Ovary (tissue), 9 donors: ENCODE measurements around the gene DMP1. TPM values are rescaled to one million over a fixed set of nuclear protein-coding genes. Genes with fewer than 3 reads are reported as not detected.

ENCODE experiments used
- DNase-seq, 5 donors: peaks; one replicate each; pipeline ENCODE4 v3.0.0-alpha.2; 2019 to 2020
- H3K27ac ChIP-seq, 2 donors: fragments of 200-600 bp; one replicate each; pipeline versions ENCODE4 v1.5.1 to v1.8.0; 2019 to 2022
- H3K27me3 ChIP-seq: fragments of 200-600 bp; one replicate; pipeline ENCODE4 v1.8.0; 2022
- H3K36me3 ChIP-seq: fragments of 200-600 bp; sonication (generic); one replicate; pipeline ENCODE4 v1.5.1; 2019
- H3K4me1 ChIP-seq: one replicate; pipeline ENCODE4 v1.8.1; 2013; ENCODE audit warnings: mild to moderate bottlenecking, moderate library complexity; ENCODE audit not compliant: insufficient read depth
- H3K4me3 ChIP-seq: fragments of 200-600 bp; sonication (generic); one replicate; pipeline ENCODE4 v1.5.1; 2017
- H3K9me3 ChIP-seq, 2 donors: fragments of 200-600 bp in 1 of 2; sonication (generic) in 1 of 2; one replicate each; pipeline versions ENCODE4 v1.5.1 to v1.8.1; 2013 to 2019; ENCODE audit warnings: mild to moderate bottlenecking in 1 of 2, moderate library complexity in 1 of 2
- CTCF ChIP-seq, 3 donors: fragments of 450-650 bp in 2 of 3; fragments of 200-600 bp in 1 of 3; IDR thresholded peaks; one replicate each; pipeline versions ENCODE4 v1.5.1 to v1.8.0; 2016 to 2022; ENCODE audit warnings: antibody characterized with exemption in 3 of 3, mild to moderate bottlenecking in 1 of 3
- EP300 ChIP-seq: sonication (generic); formaldehyde crosslinking; IDR thresholded peaks from one replicate; pipeline ENCODE4 v1.6.1; 2017; ENCODE audit warnings: antibody characterized with exemption
- POLR2A ChIP-seq: fragments of 450-650 bp; IDR thresholded peaks from one replicate; pipeline ENCODE4 v1.6.1; 2017; ENCODE audit warnings: antibody characterized with exemption, mild to moderate bottlenecking, moderate library complexity
- WGBS, 3 donors: extraction: QIAGEN DNeasy Blood & Tissue Kit in 1 of 3; methylation state at CpG; one replicate each; pipeline versions ENCODE4 v1.1.5 to v1.1.7; 2013 to 2017; 5-methylcytosine and 5-hydroxymethylcytosine counted together
- intact Hi-C, 4 donors: fragments of 100-400 bp; cut with DNase I; formaldehyde crosslinking; loops; one replicate each; pipeline versions ENCODE4 v1.11.0 to v1.15.1; 2022 to 2023
- polyA plus RNA-seq, 2 donors: library from polyadenylated mRNA; stranded (reverse); fragments of 200-250 nt in 1 of 2; fragments of 350-450 nt in 1 of 2; fragmentation: Illumina TruSeq in 1 of 2; extraction: RNeasy Lipid Tissue Mini Kit (QIAGEN cat#74804) in 1 of 2; gene quantifications; one replicate each; pipeline ENCODE4 v1.2.3, GENCODE V29; 2013 to 2014
- total RNA-seq, 7 donors: library from RNA; depleted of rRNA in 2 of 7; stranded (reverse); fragments of >200 nt in 2 of 7; fragmentation: NEBNext Ultra II Directional in 3 of 7; extraction: Animal tissue kit (Norgen Biotek cat#: 25700) in 3 of 7; gene quantifications; one replicate each; pipeline versions ENCODE4 v1.1.0 to v1.2.4, GENCODE V29; 2016 to 2023
- donor health status: DM: no; HTN: no; CAD: no; lungs with moderate emphysema.
- donor health status: DM: no; HTN: no; CAD: no.
- donor health status: Bipolar disorder and iron deficiency.
- donor health status: DM: yes; HTN: yes; CAD: no.
- donor health status: DM: no; HTN: no; CAD: no.
- donor health status: DM: yes; HTN: yes; CAD: no.

DMP1 gene
- total and polyA plus RNA-seq, 9 donors = not detected

- Histone ChIP-seq H3K9me3 (no peaks in the 10 kb centered on the region), H3K4me3 (no peak overlapping the region), H3K27ac (no peak overlapping the region), H3K27me3 (no peaks in the 10 kb centered on the region), H3K4me1 (no peaks in the 10 kb centered on the region), H3K36me3 (no peaks in the 10 kb centered on the region)
- no peak for DNase-seq
- intact Hi-C loops = no loop called here
- no peak for TF ChIP-seq EP300
- TF ChIP-seq POLR2A = no peak
- no peak for TF ChIP-seq CTCF (IDR thresholded peaks at IDR 0.05)
- 53 to 69% (median 59%) methylated on average over 3 of the region's 3 CpGs for WGBS, 3 donors
Measured at GRCh38 chr4:87651941-87652340, 1.9 kb downstream of the DMP1 start.

- H3K27me3 ChIP-seq = no peaks in the 10 kb centered on the region
- no peaks in the 10 kb centered on the region for H3K4me1 ChIP-seq
- H3K4me3 ChIP-seq = no peak overlapping the region
- intact Hi-C loops = no loop called here
- no peak for DNase-seq
- TF ChIP-seq CTCF (IDR thresholded peaks at IDR 0.05) = no peak
- no peak for TF ChIP-seq EP300
- TF ChIP-seq POLR2A = no peak
- no peaks in the 10 kb centered on the region for H3K36me3 ChIP-seq
- 71 to 93% (median 91%) methylated on average over 1 of the region's 1 CpG for WGBS, 3 donors
- no peaks in the 10 kb centered on the region for H3K9me3 ChIP-seq
- no peak overlapping the region for H3K27ac ChIP-seq
Measured at GRCh38 chr4:87654487-87655044, 4.5 kb downstream of the DMP1 start.

- WGBS, 3 donors = 74 to 76% (median 76%) methylated on average over 3 of the region's 3 CpGs
- no peaks in the 10 kb centered on the region for H3K27me3 ChIP-seq
- no peak for TF ChIP-seq POLR2A
- TF ChIP-seq EP300 = no peak
- TF ChIP-seq CTCF (IDR thresholded peaks at IDR 0.05) = no peak
- intact Hi-C loops = no loop called here
- no peak for DNase-seq
- H3K27ac ChIP-seq = no peak overlapping the region
- no peak overlapping the region for H3K4me3 ChIP-seq
- H3K4me1 ChIP-seq = no peaks in the 10 kb centered on the region
- H3K9me3 ChIP-seq = no peaks in the 10 kb centered on the region
- H3K36me3 ChIP-seq = no peaks in the 10 kb centered on the region
Measured at GRCh38 chr4:87657525-87657924, 7.4 kb downstream of the DMP1 start.

GRCh38 chr4:87659247-87659931 is 9.3 kb downstream of the DMP1 start:
- Histone ChIP-seq H3K4me1 (no peaks in the 10 kb centered on the region), H3K4me3 (no peak overlapping the region), H3K36me3 (no peaks in the 10 kb centered on the region), H3K9me3 (no peaks in the 10 kb centered on the region), H3K27ac (no peak overlapping the region), H3K27me3 (no peaks in the 10 kb centered on the region)
- no peak for DNase-seq
- intact Hi-C loops = no loop called here
- no peak for TF ChIP-seq CTCF (IDR thresholded peaks at IDR 0.05)
- no peak for TF ChIP-seq EP300
- TF ChIP-seq POLR2A = no peak
- WGBS, 3 donors = 82 to 84% (median 84%) methylated on average over 3 of the region's 3 CpGs
